HepG2 (cell line): ENCODE measurements around the gene TOMM6. TPM values are rescaled to one million over a fixed set of nuclear protein-coding genes. Genes with fewer than 3 reads are reported as not detected.

Source experiments
- ATAC-seq: fragments of 200-7000 bp; cut with Tn5 transposase; 3 replicates; pipeline ENCODE4 v1.9.1; 2020; ENCODE audit warnings: mild to moderate bottlenecking, moderate library complexity
- BruUV-seq: library from RNA; stranded (reverse); fragments of 400-500 nt; replicated peaks from 2 replicates; lab custom pipeline; 2021; lab: Mats Ljungman, UMichigan
- CTCF ChIA-PET: fragments of 300-600 bp; formaldehyde crosslinking; extraction: SDS; loops from one replicate; lab custom pipeline; 2021; ENCODE audit warnings: low total read pairs, inconsistent platforms, low intra/inter-chr PET ratio; lab: Yijun Ruan, JAX
- POLR2A ChIA-PET: fragments of 350-600 bp; sonication (Branson Sonifier 250); formaldehyde crosslinking; loops from one replicate; lab custom pipeline; 2020; ENCODE audit warnings: antibody characterized with exemption, inconsistent platforms; lab: Yijun Ruan, JAX
- DNase-seq: peaks from one replicate; pipeline ENCODE4 v3.0.0-alpha.2; 2015; ENCODE audit warnings: low spot score
- FAIRE-seq: peaks from 3 replicates; lab custom pipeline; 2011; peaks lifted over from hg19 to GRCh38; lab: Jason Lieb, UNC
- H2AFZ ChIP-seq: one replicate; pipeline ENCODE4 v1.6.1; 2011; ENCODE audit warnings: low read length, inconsistent platforms
- H3K27ac ChIP-seq: fragments of 300-600 bp; 3 replicates; pipeline ENCODE4 v1.8.0; 2011; ENCODE audit warnings: mixed run types, mild to moderate bottlenecking, mixed read lengths, low read length, inconsistent platforms; ENCODE audit not compliant: insufficient read depth; ENCODE audit errors: extremely low read length
- H3K27me3 ChIP-seq, 2 experiments: fragments of 200-600 bp in 1 of 2; 2 replicates in 1 of 2; 3 replicates in 1 of 2; pipeline versions ENCODE4 v1.6.0 to v1.8.0; 2011; ENCODE audit warnings: low read length in 2 of 2, mild to moderate bottlenecking in 2 of 2, moderate library complexity in 2 of 2, inconsistent platforms in 1 of 2; ENCODE audit not compliant: insufficient read depth in 2 of 2, control insufficient read depth in 1 of 2
- H3K36me3 ChIP-seq, 2 experiments: fragments of 200-600 bp in 1 of 2; replicated peaks in 1 of 2; 2 replicates in 1 of 2; 3 replicates in 1 of 2; pipeline versions ENCODE4 v1.5.1 to v1.8.0; 2011; ENCODE audit warnings: low read length in 2 of 2, inconsistent platforms in 1 of 2; ENCODE audit not compliant: insufficient read depth in 2 of 2, control insufficient read depth in 1 of 2
- H3K4me1 ChIP-seq: 2 replicates; pipeline ENCODE4 v1.5.1; 2012; ENCODE audit warnings: low read length, inconsistent platforms; ENCODE audit not compliant: insufficient read depth
- H3K4me2 ChIP-seq: 2 replicates; pipeline ENCODE4 v1.6.0; 2011; ENCODE audit warnings: low read depth, low read length, inconsistent platforms
- H3K4me3 ChIP-seq, 3 experiments: fragments of 200-600 bp in 1 of 3; sonication (generic), shearing (Covaris generic) in 1 of 3; replicated peaks in 1 of 3; 2 replicates each; pipeline ENCODE4 v1.5.1; 2011 to 2016; ENCODE audit warnings: low read length in 3 of 3, inconsistent platforms in 2 of 3, low read depth in 2 of 3, mild to moderate bottlenecking in 2 of 3, control low read depth in 1 of 3, mixed read lengths in 1 of 3; ENCODE audit not compliant: insufficient read depth in 1 of 3
- H3K79me2 ChIP-seq: one replicate; pipeline ENCODE4 v1.6.1; 2011; ENCODE audit warnings: low read length, inconsistent platforms; ENCODE audit not compliant: insufficient read depth
- H3K9ac ChIP-seq: 2 replicates; pipeline ENCODE4 v1.6.0; 2011; ENCODE audit warnings: mild to moderate bottlenecking, low read depth, low read length, inconsistent platforms; ENCODE audit not compliant: insufficient read depth
- H3K9me3 ChIP-seq: 2 replicates; pipeline ENCODE4 v1.5.1; 2012; ENCODE audit warnings: mild to moderate bottlenecking, low read length
- H4K20me1 ChIP-seq: 2 replicates; pipeline ENCODE4 v1.6.0; 2011; ENCODE audit warnings: inconsistent platforms, mild to moderate bottlenecking, low read length, moderate library complexity; ENCODE audit not compliant: insufficient read depth
- ATF7 ChIP-seq, 2 experiments: fragments of 450-650 bp in 1 of 2; sonication (generic) in 1 of 2; formaldehyde crosslinking in 1 of 2; IDR thresholded peaks; 2 replicates each; pipeline versions ENCODE4 v1.4.0 to v1.6.1; 2016 to 2020; ENCODE audit warnings: antibody characterized with exemption in 1 of 2, mild to moderate bottlenecking in 1 of 2, missing genetic modification reagents in 1 of 2
- BRD4 ChIP-seq: sonication (generic); formaldehyde crosslinking; IDR thresholded peaks from 2 replicates; pipeline ENCODE4 v1.4.0; 2020; ENCODE audit warnings: missing genetic modification reagents
- GATAD2A ChIP-seq: IDR thresholded peaks from 2 replicates; pipeline ENCODE4 v1.6.1; 2016
- HDAC2 ChIP-seq: sonication (generic); formaldehyde crosslinking; IDR thresholded peaks from 2 replicates; pipeline ENCODE4 v1.4.0; 2020; ENCODE audit warnings: missing genetic modification reagents
- HOXA5 ChIP-seq: sonication (generic); formaldehyde crosslinking; IDR thresholded peaks from 2 replicates; pipeline ENCODE4 v1.4.0; 2020; ENCODE audit warnings: missing genetic modification reagents
- MAFK ChIP-seq, 2 experiments: IDR thresholded peaks in 1 of 2; conservative IDR thresholded peaks in 1 of 2; 2 replicates each; pipeline ENCODE4 v1.6.1; 2011; ENCODE audit warnings: improper control_type of control experiment in 2 of 2, low read length in 2 of 2
- MXD4 ChIP-seq: IDR thresholded peaks from 2 replicates; pipeline ENCODE4 v1.6.1; 2016; ENCODE audit warnings: mild to moderate bottlenecking, missing biosample characterization, missing genetic modification reagents
- SCMH1 ChIP-seq: sonication (generic); formaldehyde crosslinking; IDR thresholded peaks from 2 replicates; pipeline ENCODE4 v1.9.0; 2021; ENCODE audit warnings: missing genetic modification reagents, mild to moderate bottlenecking, borderline replicate concordance
- SYNCRIP ChIP-seq: fragments of 200-400 bp; formaldehyde crosslinking; IDR thresholded peaks from 2 replicates; pipeline ENCODE4 v1.6.1; 2018; ENCODE audit warnings: mild to moderate bottlenecking, low read depth, low read length; ENCODE audit not compliant: insufficient read depth
- ZBTB38 ChIP-seq: sonication (generic); formaldehyde crosslinking; IDR thresholded peaks from 2 replicates; pipeline ENCODE4 v1.5.1; 2020; ENCODE audit warnings: mild to moderate bottlenecking, missing genetic modification reagents
- ZNF253 ChIP-seq: sonication (generic); formaldehyde crosslinking; IDR thresholded peaks from 2 replicates; pipeline ENCODE4 v1.8.0; 2022; ENCODE audit warnings: mild to moderate bottlenecking, missing genetic modification reagents, borderline replicate concordance
- ZNF329 ChIP-seq: sonication (generic); formaldehyde crosslinking; IDR thresholded peaks from 2 replicates; pipeline ENCODE4 v1.9.0; 2021; ENCODE audit warnings: low read depth, mild to moderate bottlenecking, missing genetic modification reagents
- ZNF629 ChIP-seq: sonication (generic); formaldehyde crosslinking; conservative IDR thresholded peaks from 2 replicates; pipeline ENCODE4 v1.5.0; 2020; ENCODE audit warnings: missing genetic modification reagents
- ZNF775 ChIP-seq: sonication (generic); formaldehyde crosslinking; IDR thresholded peaks from 2 replicates; pipeline ENCODE4 v1.4.0; 2020; ENCODE audit warnings: missing genetic modification reagents, mild to moderate bottlenecking, moderate library complexity, borderline replicate concordance
- ZNF878 ChIP-seq: sonication (generic); formaldehyde crosslinking; IDR thresholded peaks from 2 replicates; pipeline ENCODE4 v1.8.1; 2023; ENCODE audit warnings: mild to moderate bottlenecking, missing genetic modification reagents, moderate library complexity
- ZSCAN21 ChIP-seq: sonication (generic); formaldehyde crosslinking; IDR thresholded peaks from 2 replicates; pipeline ENCODE4 v1.8.0; 2022; ENCODE audit warnings: mild to moderate bottlenecking, missing genetic modification reagents, moderate library complexity, borderline replicate concordance
- WGBS: methylation state at CpG from one replicate; pipeline ENCODE4 v1.1.6; 2017; ENCODE audit warnings: low lambda C conversion rate; 5-methylcytosine and 5-hydroxymethylcytosine counted together
- in situ Hi-C: cut with HindIII; loops from 2 replicates; pipeline ENCODE4 v1.10.0; 2017; ENCODE audit warnings: low pct_unique_long_range_greater_than_20kb; ENCODE audit not compliant: extremely low pct_ligation_motif_present
- intact Hi-C: fragments of 100-400 bp; cut with micrococcal nuclease; formaldehyde crosslinking; loops from one replicate; pipeline ENCODE4 v1.10.0; 2022; ENCODE audit not compliant: unreplicated experiment
- polyA plus RNA-seq, 8 experiments: library from polyadenylated mRNA; depleted of rRNA in 3 of 8; stranded (reverse) in 7 of 8; unstranded in 1 of 8; fragments of >200 nt; fragmentation: Illumina TruSeq in 4 of 8; extraction: Trizol in 4 of 8; gene quantifications; 2 replicates each; pipeline versions ENCODE4 v1.2.1 to v1.2.3, GENCODE V29; 2011 to 2016; ENCODE audit warnings: low read depth in 4 of 8, missing spikeins in 1 of 8, mixed read lengths in 1 of 8; ENCODE audit not compliant: insufficient read depth in 1 of 8
- total RNA-seq, 5 experiments: library from RNA; depleted of rRNA; stranded (reverse); fragments of >200 nt; fragmentation: Illumina TruSeq; extraction: Trizol; gene quantifications; 2 replicates each; pipeline ENCODE4 v1.2.3, GENCODE V29; 2016; ENCODE audit warnings: low read depth in 1 of 5
- TF ChIP-seq, protein P1 (sequence below): sonication (generic); formaldehyde crosslinking; IDR thresholded peaks from 2 replicates; pipeline ENCODE4 v1.4.0; 2020; ENCODE audit warnings: missing genetic modification reagents

The TOMM6 gene
- total and polyA plus RNA-seq, 2 of the 13 experiments (the other 11 are each of a cell fraction or from before 2014, with no cell fraction given): 320 to 321 TPM

DNA sequence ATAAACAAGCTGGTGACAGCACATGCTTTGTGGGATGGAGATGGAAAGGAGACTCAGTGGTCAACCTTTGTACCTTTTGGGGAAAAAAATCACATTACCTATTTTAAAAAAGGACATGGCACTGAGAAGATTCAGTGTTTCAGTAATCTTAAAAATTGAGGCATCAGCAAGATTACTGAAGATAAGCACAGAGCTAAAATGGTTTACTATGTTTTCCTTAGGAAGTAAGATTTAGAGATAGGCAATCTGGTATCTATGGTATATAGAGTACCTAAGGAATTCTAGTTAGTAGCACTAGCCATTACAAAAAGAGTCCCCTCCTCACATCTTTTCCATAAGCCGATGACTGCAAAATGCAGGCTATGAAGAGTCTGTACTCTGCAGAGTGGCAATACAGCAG is 35.7 kb downstream of the TOMM6 start (continued):
- TF ChIP-seq, protein P1, sequence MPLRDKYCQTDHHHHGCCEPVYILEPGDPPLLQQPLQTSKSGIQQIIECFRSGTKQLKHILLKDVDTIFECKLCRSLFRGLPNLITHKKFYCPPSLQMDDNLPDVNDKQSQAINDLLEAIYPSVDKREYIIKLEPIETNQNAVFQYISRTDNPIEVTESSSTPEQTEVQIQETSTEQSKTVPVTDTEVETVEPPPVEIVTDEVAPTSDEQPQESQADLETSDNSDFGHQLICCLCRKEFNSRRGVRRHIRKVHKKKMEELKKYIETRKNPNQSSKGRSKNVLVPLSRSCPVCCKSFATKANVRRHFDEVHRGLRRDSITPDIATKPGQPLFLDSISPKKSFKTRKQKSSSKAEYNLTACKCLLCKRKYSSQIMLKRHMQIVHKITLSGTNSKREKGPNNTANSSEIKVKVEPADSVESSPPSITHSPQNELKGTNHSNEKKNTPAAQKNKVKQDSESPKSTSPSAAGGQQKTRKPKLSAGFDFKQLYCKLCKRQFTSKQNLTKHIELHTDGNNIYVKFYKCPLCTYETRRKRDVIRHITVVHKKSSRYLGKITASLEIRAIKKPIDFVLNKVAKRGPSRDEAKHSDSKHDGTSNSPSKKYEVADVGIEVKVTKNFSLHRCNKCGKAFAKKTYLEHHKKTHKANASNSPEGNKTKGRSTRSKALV: no peak
- TF ChIP-seq GATAD2A (CRISPR knock-in tag) (no peak), SCMH1 (no peak), SYNCRIP (no peak)

DNA sequence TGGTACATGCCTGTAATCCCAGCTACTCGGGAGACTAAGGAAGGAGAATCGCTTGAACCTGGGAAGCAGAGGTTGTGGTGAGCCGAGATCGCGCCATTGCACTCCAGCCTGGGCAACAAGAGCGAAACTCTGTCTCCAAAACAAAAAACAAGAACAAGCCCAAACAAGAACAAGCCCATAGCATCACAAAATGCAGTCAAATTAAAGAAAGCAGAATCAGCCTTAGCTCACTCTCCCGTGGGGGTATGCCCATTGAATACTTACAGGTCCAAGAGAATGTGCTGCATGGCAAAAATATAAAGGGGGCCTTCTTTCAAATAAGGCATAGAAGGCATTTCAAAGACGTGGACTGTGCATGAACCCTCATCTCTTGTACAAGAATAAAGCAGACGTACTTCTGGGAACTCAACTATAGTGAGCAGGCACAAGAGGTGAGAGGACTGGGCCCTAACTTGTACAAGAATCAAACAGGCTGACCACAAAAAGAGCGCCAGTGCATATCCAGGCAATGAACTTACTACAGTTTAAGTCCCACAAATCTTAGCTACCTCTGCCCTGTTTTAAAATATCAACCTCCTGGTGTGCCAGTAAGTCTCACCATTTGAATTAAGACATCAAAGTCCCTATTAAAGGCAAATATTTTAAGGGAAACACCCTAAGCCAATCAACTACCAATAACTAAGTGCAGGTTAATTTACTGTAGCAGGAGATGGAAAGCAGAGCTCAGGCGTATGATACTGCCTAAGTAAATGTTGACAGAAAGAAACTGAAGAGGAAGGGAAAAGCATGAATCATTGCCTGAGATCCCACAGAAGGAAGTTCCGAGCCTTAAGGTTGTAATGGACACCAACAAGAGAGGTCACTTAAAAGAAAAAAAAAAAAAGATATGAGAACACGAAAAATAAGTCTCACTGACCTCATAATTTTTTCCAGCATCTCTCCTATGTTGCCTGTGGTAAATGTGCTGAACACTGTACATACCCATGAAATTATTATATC is 37.4 kb downstream of the TOMM6 start:
- no peak overlapping the region for H3K9ac ChIP-seq
- POLR2A ChIA-PET: no interaction called here
- no peaks in the 10 kb centered on the region for H3K36me3 ChIP-seq
- H3K4me2 ChIP-seq: no peak overlapping the region
- H3K4me1 ChIP-seq: no peaks in the 10 kb centered on the region
- no peaks in the 10 kb centered on the region for H3K9me3 ChIP-seq
- intact Hi-C loops (no loop called here), in situ Hi-C loops (no loop called here)
- H4K20me1 ChIP-seq: no peaks in the 10 kb centered on the region
- DNase-seq (no peak), ATAC-seq (no peak), FAIRE-seq (peak; percentile 57)
- no peak overlapping the region for H2AFZ ChIP-seq
- no TSS peak for BruUV-seq
- CTCF ChIA-PET: no interaction called here
- H3K27me3 ChIP-seq: no peaks in the 10 kb centered on the region; a peak in 1 of 5 replicates
- no peak overlapping the region for H3K27ac ChIP-seq
- WGBS: 94% methylated on average over 13 of the region's 13 CpGs
- H3K79me2 ChIP-seq: no peaks in the 10 kb centered on the region
- no peak overlapping the region for H3K4me3 ChIP-seq
- TF ChIP-seq ZNF878 (CRISPR knock-in tag): no peak
- no peak for TF ChIP-seq ZNF329
- no peak for TF ChIP-seq ZNF253 (CRISPR knock-in tag)
- TF ChIP-seq ZNF629 (CRISPR knock-in tag): no peak
- no peak for TF ChIP-seq ZBTB38 (CRISPR knock-in tag)
- no peak for TF ChIP-seq HOXA5 (CRISPR knock-in tag)
- no peak for TF ChIP-seq ATF7 (IDR thresholded peaks at IDR 0.05)
- TF ChIP-seq ATF7 (CRISPR knock-in tag; IDR thresholded peaks at IDR 0.05): no peak
- TF ChIP-seq ZNF775: no peak
- no peak for TF ChIP-seq MXD4 (CRISPR knock-in tag)
- no peak for TF ChIP-seq MAFK (conservative IDR thresholded peaks at IDR 0.05 in 1 of 2, IDR thresholded peaks at IDR 0.05 in 1 of 2; ENCODE audit: low read length in 2 of 2)
- no peak for TF ChIP-seq ZSCAN21 (CRISPR knock-in tag)
- no peak for TF ChIP-seq BRD4 (CRISPR knock-in tag)
- no peak for TF ChIP-seq HDAC2
